GM21526 (cell line): Measurements from ENCODE around the gene TPRX1.
"Not testable (repeated sequence)": the region's sequence is repeated elsewhere in the genome, so short reads cannot be mapped to it uniquely, and the experiment has no call there.

ENCODE experiments used
- ATAC-seq: cut with Tn5 transposase; IDR thresholded peaks from one replicate; pipeline ENCODE4 v1.9.1; 2021; ENCODE audit warnings: moderate library complexity; ENCODE audit not compliant: unreplicated experiment, low FRiP score

TPRX1 gene

DNA sequence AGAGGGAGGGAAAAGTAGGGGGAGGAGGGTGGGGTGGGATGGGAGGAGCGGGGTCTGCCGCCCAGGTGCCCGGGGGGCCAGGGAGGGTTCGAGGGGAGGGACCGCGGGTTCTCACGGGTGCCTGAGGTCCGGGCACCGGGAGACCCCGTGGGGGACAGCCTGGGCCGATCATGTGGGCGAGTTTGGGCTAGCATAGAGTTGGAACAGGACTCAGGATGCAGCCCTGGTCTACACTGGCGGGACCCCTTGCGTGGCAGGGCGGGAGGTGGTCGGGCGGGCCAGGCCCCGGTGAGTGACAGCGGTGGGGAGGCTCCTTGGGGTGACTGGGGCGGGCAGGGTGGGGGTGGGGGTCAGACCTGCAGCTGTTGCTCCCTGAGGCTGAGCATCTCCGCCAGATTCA lies 1.2 kb downstream of the TPRX1 start:
- not testable (repeated sequence) for ATAC-seq

DNA sequence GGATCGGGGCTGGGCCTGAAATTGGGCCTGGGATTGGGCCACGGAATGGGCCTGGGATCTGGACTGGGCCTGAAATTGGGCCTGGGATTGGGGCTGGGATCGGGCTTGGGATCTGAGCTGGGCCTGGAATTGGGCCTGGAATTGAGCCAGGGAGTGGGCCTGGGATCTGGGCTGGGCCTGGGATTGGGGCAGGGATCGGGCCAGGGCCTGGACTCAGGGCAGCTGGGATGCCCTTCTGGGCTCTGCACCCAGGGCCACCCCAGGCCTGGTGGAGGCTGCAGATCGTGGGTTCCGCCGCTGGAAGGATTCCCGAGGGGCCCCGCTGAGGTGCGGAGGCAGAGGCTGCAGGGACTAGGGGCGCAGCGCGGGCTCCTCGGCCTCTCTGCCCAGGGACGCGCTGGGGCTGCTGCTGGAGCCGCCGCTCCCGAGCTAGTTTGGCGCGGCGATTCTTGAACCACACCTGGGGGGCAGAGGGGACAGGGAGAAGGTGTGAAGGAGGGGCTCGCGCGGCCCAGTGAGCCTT lies 1.8 kb downstream of the TPRX1 start:
- no peak for ATAC-seq

DNA sequence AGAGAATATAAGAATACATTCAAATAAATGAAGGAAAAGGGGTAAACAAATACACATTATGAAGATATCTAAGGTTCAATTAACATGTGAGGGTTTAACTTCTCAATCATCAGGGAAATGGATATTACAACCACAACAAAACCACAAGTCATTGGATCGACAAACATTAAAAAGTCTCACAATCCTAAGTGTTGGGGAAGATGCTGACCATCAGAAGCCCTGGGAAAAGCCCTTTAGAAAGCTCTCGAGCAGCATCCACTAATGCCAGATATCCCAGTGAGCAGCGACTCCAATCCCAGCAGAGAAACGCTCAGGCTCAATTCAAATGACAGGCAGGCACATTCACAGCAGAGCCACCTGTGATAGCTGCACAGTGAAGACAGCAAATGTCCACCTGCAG lies 3.1 kb downstream of the TPRX1 start:
- no peak for ATAC-seq

DNA sequence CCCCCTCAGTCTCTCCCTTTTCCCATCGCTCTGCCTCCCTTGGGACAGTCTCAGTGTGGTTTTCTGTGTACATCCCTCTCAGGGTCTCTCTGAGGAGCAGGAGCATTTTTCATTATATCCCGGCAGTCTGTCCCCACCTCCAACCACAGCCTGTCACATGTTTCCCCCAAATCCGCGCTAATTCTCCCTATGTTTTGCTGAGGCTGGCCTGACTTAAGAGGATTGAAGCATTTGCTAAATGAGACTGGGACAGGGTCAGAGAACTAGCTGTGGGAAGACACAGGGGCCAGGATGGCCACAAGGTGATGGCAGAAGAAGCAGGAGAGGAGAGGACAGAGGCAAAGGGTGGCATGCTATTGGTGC lies 5.5 kb downstream of the TPRX1 start:
- no peak for ATAC-seq

DNA sequence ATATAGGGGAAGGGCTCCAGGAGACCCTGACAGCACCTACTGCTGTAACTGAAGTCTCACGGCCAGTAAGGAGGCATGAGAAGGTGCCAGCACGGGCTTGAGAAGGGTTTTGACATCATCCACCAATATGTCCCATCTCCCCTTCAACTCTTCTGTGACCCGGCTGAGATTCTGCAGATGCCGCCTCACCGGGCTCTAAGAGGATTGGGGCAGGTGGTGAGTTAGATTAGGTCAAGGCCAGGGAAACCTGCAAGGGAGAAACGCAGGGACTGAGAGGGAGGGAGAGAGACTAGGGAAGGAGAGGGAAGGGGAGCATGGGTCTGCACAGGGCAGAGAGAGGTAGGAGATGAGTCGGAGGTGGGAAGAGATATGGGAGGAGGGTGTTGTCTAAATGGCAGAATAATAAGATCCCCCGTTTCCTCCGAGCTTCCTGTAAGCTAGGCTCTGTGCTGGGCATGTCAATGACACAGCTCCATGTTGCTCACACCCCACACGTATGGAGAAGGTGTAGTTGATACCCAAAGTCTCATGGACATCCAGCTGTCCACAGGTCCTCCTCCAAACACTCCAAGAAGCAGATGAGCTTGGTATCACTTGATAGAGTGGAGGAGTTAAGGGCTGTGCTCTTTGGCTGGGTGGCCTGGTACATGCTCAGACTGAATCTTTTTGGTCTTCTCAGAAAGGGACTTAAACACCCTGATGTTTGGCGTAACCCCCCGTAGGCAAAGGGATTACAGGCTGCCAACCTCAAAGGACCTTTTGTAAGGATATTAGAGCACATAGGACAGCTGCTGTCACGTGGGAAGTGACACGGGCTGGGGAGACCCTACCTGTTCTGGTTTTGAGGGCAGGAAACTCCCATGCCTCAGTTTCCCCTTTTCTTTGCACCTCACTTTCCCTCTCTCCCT lies 6.1 kb downstream of the TPRX1 start:
- ATAC-seq: no peak

DNA sequence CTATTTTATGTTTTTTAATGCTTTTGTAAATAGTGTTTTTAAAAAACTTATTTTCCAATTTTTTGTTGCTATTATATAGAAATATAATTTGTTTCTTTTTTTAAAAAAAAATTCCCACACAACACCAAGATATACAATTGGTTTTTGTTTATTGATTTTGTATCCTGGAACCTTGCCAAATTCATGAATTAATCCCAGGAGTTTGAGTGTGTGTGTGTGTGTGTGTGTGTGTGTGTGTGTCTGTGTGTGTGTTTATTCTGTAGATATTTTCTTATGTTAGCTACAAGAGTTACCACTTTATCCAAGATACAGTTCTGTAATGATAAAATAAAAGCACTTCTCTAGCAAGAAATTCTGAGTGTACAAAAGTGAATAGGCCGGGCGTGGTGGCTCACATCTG lies 7.6 kb downstream of the TPRX1 start:
- ATAC-seq: no peak

DNA sequence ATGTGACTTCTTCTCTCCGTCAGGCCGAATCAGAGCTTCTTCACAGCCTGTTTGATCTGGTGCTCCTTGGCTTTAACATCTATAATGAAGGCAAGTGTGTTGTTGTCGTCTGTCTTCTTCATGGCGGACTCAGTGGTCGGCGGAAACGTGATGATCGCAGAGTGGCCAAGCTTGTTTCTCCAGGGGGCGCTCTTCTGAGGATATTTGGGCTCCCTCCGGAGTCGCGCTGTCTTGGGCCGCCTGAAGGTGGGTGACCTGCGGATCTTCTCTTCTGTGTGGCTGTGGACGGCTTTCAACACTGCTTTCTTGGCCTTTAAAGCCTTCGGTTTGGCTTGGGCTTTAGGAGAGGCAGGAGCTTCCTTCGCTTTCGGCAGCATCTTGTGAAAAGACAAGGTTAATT lies 9.8 kb downstream of the TPRX1 start:
- no peak for ATAC-seq

DNA sequence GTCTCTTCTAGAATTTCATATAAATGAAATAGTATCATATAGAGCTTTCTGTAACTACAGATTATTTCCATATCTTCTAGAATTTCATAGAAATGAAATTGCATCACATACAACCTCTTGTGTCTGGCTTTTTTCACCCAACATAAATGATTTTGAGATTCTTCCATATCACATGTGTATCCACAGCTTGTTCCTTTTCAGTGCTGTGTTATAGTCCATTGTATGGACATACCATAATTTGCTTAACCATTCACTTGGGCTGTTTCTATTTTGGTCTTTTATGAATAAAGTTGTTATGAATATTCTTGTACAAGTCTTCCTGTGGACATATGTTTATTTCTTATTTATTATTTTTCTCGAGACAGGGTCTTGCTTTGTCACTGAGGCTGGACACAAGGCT lies 11.7 kb downstream of the TPRX1 start:
- no peak for ATAC-seq

DNA sequence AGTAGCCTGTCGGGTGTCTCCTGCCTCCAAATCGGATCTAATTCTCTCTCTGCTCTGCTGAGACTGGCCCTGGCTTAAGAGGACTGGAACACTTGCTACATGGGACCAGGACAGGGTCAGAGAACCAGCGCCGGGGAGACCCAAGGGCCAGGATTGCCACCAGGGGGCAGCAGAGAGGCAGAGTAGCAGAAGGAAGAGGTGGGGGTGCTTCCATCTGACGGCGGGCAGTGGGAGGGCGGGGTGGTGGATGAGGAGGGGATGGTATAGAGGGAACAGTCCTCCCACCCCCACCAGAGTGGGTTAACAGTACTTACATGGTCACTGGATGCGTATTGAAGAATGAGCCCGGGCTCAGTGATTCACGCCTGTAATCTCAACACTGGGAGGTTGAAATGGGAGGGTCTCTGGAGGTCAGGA lies 13.9 kb downstream of the TPRX1 start:
- no peak for ATAC-seq

DNA sequence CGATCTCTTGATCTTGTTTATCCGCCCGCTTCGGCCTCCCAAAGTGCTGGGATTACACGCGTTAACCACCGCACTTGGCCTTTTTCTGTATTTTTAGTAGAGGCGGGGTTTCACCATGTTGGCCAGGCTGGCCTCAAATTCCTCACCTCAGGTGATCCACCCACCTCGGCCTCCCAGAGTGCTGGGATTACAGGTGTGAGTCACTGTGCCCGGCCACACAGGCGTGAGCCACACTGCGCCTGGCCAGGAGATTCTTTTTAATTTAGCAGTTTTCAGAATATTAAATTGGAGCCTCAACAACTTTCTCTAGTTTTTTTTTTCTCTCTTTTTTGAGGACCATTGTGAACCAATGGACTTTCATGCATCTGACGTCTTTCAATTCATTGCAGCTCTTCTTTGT lies 14.5 kb downstream of the TPRX1 start:
- not testable (repeated sequence) for ATAC-seq

DNA sequence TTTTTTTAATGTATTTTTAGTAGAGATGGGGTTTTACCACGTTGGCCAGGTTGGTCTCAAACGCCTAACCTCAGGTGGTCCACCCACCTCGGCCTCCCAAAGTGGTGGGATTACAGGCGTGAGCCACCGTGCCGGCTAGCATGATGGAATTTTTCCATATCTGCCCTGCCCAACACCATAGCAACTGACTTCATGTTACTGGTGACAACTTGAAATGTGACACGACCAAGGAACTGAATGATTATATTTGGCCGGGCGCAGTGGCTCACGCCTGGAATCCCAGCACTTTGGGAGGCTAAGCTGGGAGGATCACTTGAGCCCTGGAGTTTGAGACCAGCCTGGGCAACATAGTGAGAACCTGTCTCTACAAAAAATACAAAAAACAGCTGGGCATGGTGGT lies 17.0 kb downstream of the TPRX1 start:
- ATAC-seq: not testable (repeated sequence)

DNA sequence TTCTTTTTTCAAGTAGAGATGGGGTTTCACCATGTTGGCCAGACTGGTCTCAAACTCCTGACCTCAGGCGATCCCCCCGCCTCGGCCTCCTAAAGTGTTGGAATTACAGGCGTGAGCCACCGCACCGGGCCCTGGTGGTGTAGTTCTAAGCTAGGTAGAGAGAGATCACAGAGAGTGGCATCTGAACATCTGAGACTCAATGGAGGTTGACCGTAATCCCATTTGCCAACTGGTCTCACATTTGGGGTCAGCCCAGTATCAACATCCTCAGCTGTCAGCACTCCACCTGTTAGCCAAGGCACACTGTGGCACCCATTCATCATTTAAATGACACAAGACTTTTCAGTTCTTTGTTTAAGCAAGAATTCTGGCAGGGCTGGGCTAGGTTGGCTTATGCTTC lies 17.8 kb downstream of the TPRX1 start:
- no peak for ATAC-seq

DNA sequence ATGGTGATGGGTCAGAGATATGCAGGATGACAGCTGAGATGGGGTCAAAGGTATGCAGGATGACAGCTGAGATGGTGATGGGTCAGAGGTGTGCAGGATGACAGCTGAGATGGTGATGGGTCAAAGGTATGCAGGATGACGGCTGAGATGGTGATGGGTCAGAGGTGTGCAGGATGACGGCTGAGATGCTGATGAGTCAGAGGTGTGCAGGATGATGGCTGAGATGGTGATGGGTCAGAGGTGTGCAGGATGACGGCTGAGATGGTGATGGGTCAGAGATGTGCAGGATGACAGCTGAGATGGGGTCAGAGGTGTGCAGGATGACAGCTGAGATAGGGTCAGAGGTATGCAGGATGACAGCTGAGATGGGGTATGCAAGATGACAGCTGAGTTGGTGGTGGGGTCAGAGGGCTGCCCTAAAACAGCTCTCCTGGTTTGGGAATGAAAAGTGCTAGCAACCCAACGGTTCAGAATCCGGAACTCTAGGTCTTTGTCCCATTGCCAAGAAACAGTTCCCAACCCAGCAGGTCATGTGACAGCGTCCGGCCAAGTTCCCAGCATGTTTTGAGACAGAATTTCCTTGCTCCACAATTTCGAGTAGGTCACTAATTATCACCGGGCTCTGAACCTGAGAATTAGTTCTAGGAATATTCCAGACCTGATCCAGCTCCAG lies 22.6 kb downstream of the TPRX1 start:
- ATAC-seq: no peak

DNA sequence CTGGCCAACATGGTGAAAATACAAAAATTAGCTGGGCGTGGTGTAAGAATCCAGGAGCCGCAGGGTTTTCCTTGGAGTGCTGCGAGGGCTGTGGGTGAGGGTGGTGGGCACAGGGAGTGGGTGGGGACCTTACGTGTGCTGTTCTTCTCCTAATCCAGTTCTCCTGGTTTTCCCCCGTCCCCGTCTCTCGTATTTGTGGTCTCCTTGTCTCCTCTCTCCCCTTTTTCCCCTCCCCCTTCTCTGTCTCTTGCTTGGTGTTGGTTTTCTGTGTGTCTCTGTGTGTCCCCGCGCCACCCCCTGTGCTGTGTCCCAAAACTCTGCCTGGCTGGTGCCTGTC lies 24.2 kb downstream of the TPRX1 start:
- no peak for ATAC-seq

DNA sequence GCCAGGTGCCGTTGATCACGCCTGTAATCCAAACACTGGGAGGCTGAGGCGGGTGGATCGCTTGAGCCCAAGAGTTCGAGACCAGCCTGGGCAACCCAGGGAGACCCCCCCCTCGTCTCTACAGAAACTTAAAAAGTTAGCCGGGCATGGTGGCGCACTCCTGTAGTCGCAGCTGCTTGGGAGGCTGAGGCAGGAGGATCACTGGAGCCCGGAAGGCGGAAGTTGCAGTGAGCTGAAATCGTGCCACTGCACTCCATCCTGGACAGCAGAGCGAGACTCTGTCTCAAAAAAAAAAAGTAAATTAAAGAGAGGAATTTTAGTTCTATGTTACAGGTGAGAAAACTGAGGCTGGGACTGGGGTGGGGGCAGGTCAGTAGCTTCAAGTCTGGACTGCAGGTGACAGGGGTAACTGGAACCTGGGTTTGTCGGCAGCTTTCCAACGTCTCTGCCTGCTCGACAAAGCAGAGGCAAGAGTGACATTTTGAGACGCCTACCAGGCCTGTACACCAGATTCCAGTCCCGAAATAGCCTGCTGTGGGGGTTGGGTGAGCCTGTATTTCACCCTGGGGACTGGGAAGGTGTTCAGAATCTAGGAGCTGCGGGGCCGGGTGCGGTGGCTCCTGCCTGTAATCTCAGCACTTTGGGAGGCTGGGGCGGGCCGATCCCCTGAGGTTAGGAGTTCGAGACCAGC lies 24.7 kb downstream of the TPRX1 start:
- ATAC-seq: no peak

DNA sequence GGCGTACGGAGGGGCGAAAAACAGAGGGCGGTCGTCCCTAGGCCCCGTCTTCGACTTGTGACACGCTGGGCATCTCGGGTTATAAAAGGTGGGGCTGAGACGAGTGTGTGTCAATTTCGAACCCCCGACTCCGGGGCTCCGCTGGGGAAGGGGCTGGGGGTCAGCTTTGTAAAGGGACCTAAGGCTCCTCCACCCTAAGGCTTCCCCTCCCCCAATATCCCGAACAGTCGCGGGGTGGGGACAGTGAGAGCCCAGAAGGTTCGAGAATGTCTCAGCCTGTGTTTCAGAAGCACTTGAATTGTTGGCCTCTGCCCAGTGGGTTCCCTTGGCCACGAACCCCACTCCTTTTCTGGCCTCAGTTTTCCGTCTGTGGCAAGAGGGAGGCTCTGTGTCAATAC lies 25.4 kb downstream of the TPRX1 start:
- no peak for ATAC-seq

DNA sequence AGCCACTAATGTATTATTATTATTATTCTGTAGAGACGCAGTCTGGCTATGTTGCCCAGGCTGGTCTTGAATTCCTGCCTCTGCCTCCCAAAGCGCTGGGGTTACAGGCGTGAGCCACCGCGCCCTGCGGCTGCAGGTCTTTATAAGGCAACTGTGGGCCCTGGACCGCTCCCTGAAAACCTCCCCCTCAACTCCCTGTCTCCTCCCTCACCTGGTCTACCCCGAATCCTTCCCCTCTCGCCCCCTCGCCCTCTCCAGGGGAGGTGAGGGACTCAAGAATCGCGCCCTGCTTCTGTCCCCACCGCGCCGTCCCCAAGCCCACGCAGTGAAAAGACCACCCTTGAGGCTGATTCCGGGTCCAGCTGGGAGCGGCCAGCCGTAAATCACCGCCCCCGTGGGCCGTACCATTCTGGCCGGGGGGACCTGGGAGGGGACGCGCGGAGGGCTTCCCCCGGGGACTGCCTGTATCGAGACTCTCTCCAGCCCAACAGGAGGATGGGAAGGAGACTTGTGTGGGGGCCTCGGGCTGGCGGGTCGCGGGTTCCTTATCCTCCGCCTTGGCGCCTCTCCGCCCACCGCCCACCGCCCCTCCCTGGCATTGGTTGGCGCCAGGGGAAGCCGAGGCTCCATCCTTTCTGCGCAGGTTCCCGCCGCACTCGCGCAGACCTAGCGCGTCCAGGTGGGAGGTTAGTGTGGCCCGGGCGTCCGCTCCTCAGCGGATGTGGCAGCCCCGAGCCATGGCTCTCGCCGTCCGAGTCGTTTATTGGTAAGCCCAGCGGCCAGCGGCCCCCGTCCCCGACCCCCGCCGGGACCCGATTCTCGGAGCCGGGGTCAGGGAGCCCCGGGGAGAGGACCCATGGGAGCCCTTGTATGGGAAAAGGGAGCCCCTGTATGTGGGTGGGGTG lies 26.1 kb downstream of the TPRX1 start, which contains the start of gene SELENOW:
TSS of gene SELENOW (plus strand) at position 655 of the 905 bp plus-strand sequence. CDS start at position 738, 83 bp downstream.
- ATAC-seq: no peak

DNA sequence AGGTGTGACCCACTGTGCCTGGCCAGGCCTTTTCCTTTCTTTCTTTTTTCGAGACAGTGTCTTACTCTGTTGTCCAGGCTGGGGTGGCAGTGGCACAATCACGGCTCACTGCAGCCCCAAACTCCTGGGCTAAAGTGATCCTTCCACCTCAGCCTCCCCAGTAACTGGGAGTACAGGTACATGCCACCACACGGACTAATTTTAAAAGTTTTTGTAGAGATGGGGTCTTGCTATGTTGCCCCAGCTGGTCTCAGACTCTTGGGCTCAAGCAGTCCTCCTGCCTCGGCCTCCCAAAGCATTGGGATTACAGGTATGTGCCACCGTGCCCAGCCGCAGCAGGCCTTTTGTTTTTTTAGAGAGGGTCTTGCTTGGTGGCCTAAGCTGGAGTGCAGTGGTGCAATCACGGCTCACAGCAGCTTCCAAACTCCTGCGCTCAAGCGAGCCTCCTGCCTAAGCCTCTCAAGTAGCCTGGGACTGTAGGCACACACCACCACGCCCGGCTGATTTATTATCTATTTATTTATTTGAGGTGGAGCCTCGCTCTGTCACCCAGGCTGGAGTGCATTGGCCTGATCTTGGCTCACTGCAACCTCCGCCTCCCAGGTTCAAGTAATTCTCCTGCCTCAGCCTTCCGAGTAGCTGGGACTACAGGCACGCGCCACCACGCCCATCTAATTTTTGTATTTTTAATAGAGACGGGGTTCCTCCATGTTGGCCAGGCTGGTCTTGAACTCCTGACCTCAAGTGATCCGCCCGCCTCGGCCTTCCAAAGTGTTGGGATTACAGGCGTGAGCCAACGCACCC lies 26.9 kb downstream of the TPRX1 start:
- ATAC-seq: not testable (repeated sequence)

DNA sequence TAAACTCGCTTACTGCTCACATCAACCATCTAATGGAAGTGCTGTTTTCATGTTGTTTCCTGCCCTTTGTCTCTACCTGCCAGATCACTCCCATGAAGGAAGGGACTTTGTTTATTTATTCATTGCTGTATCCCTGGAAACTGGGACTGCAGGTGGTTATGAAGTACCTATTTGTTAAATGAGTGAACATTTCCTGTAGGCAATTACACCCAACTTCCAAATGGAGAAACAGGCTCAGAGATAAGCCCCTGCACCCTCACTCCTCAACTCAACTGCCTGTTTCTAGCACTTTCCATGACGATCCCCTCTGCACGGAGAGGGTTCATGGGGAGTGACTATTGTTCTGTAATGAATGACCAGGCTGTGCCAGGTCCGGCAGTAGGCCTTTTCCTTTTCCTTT lies 27.8 kb downstream of the TPRX1 start:
- no peak for ATAC-seq
